Hepatocyte (in vitro differentiated cells): ENCODE measurements around the gene LMAN2L.

Source experiments
- EZH2phosphoT487 ChIP-seq: fragments of 200-600 bp; sonication (generic); IDR thresholded peaks from one replicate; pipeline ENCODE4 v1.6.1; 2018; ENCODE audit warnings: antibody characterized with exemption, mild to moderate bottlenecking, low read depth, moderate library complexity; ENCODE audit not compliant: unreplicated experiment, severe bottlenecking
- TF ChIP-seq, protein P1 (sequence below): fragments of 200-600 bp; sonication (generic); IDR thresholded peaks from 2 replicates; pipeline ENCODE4 v1.5.1; 2016; ENCODE audit warnings: antibody characterized with exemption, mild to moderate bottlenecking; ENCODE audit not compliant: poor library complexity

DNA sequence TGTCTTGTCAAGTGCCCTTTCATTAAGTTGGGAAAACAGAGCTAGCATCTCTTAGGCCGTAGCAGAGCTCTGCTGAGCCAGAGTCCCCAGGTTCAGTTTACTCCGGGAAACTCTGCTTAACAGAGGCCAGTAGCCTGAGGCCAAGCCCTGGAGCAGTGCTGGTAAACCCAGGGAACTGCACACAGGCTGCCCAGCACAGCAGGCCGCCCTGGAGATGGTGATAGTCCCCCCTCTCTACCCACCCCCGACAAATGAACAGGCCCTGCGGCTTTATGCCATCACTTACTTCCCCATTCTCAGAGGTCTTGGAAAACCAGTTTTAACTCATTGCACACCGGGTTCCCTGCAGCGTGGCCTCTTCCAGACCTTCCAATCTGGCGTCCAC, 24.4 kb upstream of the LMAN2L start:
- TF ChIP-seq EZH2phosphoT487 = no peak
- TF ChIP-seq, protein P1, sequence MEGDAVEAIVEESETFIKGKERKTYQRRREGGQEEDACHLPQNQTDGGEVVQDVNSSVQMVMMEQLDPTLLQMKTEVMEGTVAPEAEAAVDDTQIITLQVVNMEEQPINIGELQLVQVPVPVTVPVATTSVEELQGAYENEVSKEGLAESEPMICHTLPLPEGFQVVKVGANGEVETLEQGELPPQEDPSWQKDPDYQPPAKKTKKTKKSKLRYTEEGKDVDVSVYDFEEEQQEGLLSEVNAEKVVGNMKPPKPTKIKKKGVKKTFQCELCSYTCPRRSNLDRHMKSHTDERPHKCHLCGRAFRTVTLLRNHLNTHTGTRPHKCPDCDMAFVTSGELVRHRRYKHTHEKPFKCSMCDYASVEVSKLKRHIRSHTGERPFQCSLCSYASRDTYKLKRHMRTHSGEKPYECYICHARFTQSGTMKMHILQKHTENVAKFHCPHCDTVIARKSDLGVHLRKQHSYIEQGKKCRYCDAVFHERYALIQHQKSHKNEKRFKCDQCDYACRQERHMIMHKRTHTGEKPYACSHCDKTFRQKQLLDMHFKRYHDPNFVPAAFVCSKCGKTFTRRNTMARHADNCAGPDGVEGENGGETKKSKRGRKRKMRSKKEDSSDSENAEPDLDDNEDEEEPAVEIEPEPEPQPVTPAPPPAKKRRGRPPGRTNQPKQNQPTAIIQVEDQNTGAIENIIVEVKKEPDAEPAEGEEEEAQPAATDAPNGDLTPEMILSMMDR = no peak
